GM13976 (cell line): ENCODE data around the gene KANSL1.
"Not testable (repeated sequence)": the region's sequence is repeated elsewhere in the genome, so short reads cannot be mapped to it uniquely, and the experiment has no call there.

Source experiments
- DNase-seq: peaks from one replicate; pipeline ENCODE4 v3.0.0; 2012; ENCODE audit warnings: low spot score
- CTCF ChIP-seq: IDR thresholded peaks from 2 replicates; pipeline ENCODE4 v1.5.1; 2012; ENCODE audit warnings: borderline replicate concordance, mild to moderate bottlenecking; ENCODE audit not compliant: insufficient read depth; ENCODE audit errors: extremely low read depth, missing control alignments, control extremely low read depth
- in situ Hi-C: fragments of 300-500 bp; cut with MboI; formaldehyde crosslinking; loops from one replicate; pipeline ENCODE4 v1.12.0; 2022; ENCODE audit warnings: low sequenced_read_pairs, mixed read lengths, inconsistent platforms; ENCODE audit not compliant: unreplicated experiment

The KANSL1 gene

GRCh38 chr17:46180892-46181274 is 12.3 kb downstream of the KANSL1 start:
- TF ChIP-seq CTCF = no peak
- in situ Hi-C loops = no loop called here
- no peak for DNase-seq

- in situ Hi-C loops, DNase-seq: not testable (repeated sequence)
These were observed 12.9 kb downstream of the KANSL1 start for GRCh38 chr17:46180185-46180891.

- DNase-seq = peak; percentile 47
- in situ Hi-C loops = no loop called here
- no peak for TF ChIP-seq CTCF
These were observed 13.7 kb downstream of the KANSL1 start for GRCh38 chr17:46179375-46179999.

- no peak for TF ChIP-seq CTCF
- in situ Hi-C loops = no loop called here
- DNase-seq = no peak
These were observed 14.5 kb downstream of the KANSL1 start for GRCh38 chr17:46178550-46179214.

- TF ChIP-seq CTCF = no peak
- in situ Hi-C loops = no loop called here
- DNase-seq = no peak
These were observed 16.3 kb downstream of the KANSL1 start for GRCh38 chr17:46176975-46177374.

- no peak for TF ChIP-seq CTCF
- in situ Hi-C loops = no loop called here
- DNase-seq = no peak
These were observed 17.3 kb downstream of the KANSL1 start for GRCh38 chr17:46175891-46176290.

GRCh38 chr17:46173153-46173552 is 20.1 kb downstream of the KANSL1 start:
- DNase-seq = no peak
- in situ Hi-C loops = no loop called here
- TF ChIP-seq CTCF = no peak
